Amygdala (tissue), 56 donors: Measurements from ENCODE around the gene ACADSB.

Source experiments
- DNase-seq, 56 donors: peaks; one replicate each; lab custom pipeline; 2025; lab: John Stamatoyannopoulos, UW

The ACADSB gene

DNA sequence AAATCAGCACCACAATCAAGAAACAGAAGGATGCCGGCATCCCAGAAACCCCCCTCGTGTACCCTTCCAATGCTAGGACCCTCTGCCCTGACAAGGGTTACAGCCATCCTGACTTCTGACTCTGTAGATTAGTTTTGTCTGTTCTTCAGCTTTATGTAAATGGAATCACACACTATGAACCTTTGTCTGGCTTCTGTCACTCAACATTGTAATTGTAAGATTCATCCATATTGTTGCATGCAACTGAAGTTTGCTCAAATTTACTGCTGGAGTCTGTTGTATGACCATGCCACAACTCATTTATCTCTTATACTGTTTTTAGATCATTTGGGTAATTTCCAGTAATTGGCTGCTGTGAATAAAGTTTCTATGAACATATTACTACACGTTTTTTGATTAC, 8.7 kb upstream of the ACADSB start:
- no peak for DNase-seq

DNA sequence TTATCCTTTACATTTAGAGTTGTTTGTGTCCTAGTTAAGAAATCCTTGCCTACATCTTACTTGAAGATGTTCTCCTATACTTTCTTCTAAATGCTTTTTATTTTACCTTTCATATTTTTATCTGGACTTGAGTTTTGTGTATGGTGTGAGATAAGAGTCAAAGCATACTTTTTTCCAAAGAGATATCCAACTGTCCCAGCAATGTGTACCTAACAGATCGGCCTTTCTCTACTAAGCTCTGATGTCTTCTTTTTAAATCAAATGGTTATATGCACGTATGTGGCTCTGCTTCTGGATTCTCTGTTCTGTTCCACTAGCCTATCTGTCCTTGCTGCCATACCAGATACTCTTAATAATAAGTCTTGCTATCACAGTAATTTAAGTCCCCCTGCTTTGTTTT, 7.4 kb upstream of the ACADSB start:
- no peak for DNase-seq

DNA sequence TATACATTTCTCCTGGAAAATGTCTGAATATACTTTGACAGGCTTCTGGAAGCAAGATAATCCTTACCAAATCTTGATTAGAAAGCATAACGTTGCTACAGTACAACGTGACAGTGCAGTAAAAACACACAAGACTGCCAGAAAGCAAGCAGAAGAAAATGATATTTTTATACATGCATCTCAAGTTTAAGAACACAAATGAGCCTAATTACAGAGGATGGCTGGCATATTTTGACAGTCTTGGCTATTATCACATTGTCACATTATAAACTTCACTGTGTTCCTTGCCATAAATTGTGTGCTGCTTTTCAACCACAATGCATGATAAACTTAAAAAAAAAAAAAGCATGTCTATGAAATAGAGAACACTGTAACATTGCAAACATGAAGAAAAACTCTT, 4.5 kb upstream of the ACADSB start:
- DNase-seq = no peak

DNA sequence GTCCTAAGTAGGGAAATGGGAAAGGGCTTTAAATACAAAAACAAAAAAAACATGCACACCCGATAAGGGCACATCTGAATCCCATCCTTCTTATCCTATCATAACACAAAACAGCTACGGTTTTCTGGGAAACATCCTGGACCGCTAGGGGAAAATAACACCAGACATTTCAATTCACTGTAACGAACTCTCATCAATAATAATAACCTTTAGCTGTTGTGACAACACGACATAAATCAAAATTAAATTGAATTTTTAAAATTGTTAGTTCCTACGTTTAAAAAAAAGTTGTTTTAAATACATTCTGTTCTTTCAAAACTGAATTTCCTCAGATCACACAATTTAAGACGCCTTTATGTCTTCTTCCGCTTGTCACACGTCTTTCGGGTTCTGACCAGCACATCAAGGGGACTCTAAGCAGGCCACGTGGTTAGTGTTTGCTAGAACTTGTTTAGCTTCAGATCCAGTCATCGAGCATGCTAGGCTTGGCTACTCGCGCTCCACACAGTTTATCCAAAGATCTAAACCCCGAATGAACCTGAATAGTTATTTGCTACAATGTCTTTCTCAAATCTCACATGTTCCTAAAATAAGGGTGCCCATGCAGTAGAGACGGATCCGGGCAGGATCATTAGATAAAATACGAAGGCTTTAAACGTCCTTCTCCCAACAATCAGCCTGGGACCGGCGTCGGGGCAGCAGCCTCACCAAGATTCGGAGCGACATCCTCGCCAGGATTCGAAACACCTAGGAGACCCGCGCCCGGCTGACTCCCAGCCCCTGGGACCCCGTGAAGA, 1.1 kb upstream of the ACADSB start:
- DNase-seq = peak in 25 of 56 donors; percentile 4 to 54 (median 29)

DNA sequence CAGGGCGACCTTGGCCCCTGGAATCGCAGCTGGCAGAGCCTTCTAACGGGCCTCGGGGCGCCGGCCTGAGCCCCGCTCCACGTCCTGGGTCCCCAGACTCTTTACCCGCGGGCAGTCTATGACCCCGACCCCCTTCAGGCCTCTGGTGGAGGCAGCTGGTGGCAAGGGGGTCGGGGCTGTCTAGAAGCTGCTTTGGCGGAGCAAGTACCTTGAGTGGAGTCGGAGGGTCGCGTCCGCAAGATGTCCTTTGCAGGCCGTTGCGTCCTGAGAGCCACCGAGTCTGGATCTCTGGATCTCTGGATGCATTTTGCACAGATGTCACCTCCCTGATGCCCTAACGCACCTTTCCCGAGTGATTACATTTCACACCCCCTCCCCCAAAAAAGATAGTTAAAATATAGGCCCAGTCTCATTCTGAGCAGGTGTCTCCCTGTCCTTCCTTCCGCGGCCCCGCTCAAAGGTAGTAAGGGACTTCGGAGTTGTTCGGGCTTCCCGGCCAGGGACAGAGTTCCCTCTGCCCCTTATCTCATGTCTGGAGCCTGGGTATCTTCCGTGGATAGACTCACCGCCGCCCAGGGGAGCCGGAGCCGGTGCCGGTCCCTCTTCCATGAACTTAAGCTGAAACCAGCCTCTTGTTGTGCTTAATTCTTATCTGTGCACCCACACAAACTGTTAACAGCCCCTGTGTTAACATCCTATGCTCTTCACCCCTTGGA, 457 bp downstream of the ACADSB start:
- peak in 14 of 56 donors; percentile 5 to 62 (median 46) for DNase-seq

DNA sequence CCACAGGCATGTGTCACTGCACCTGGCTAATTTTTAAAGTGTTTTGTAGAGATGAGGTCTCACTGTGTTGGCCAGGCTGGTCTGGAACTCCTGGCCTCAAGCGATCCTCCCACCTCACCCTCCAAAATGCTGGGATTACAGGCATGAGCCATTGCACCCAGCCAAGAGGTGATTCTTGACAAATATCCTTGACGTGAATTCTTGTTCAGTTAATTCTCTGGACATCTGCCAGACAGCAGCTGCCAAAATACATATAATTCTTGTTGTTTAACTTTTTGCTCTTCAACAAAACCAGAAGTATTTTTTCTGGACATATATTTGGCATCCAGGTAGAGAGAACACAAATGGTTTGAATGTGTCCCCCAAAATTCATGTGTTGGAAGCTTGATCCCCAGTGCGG, 3.2 kb downstream of the ACADSB start:
- DNase-seq = no peak

DNA sequence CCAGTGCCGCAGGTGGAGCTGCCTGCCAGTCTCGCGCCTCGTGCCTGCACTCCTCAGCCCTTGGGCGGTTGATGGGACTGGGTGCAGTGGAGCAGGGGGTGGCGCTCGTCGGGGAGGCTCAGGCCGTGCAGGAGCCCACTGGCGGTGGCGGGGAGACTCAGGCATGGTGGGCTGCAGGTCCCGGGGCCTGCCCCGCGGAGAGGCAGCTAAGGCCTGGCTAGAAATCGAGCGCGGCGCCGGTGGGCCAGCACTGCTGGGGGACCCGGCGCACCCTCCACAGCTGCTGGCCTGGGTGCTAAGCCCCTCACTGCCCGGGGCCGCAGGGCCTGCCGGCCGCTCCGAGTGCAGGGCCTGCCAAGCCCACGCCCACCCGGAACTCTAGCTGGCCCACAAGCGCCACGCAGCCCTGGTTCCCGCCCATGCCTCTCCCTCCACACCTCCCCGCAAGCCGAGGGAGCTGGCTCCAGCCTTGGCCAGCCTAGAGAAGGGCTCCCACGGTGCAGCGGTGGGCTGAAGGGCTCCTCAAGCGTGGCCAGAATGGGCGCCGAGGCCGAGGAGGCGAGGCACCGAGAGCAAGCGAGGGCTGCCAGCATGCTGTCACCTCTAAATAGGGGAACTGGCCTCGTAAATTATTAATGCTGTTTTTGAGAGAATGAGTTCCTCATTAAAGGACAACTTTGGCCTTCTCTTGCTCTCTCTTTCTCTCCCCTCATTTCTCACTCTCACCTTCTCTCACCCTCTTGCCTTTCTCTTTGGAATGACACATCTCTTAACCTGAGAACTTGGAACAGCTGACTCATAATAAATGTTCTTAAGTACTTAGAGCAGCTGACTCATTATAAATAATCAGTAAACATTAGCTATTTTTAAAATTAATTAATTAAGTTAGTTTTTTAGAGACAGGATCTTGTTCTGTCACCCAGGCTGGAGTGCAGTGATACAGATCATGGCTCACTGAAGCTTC, 4.9 kb downstream of the ACADSB start:
- no peak for DNase-seq

DNA sequence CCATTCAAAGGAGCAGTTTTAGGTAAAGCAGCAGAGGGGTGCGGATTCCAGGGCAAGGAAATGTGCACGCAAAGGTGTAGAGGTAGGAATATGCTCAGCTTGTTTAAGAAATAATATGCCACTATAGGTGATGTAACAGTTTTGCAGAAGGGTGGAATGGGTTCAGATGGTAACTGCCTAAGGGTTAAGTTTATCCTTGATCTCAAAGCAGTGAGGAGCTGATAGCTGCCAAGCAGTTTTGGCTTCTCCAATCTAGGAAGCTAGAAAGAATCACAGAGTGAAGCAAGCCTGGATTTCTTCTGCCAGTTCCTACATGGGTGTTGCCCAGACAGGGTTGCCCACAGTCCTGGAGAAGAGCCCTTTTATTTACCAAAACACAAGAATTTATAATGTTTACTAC, 6.0 kb downstream of the ACADSB start:
- DNase-seq = no peak

DNA sequence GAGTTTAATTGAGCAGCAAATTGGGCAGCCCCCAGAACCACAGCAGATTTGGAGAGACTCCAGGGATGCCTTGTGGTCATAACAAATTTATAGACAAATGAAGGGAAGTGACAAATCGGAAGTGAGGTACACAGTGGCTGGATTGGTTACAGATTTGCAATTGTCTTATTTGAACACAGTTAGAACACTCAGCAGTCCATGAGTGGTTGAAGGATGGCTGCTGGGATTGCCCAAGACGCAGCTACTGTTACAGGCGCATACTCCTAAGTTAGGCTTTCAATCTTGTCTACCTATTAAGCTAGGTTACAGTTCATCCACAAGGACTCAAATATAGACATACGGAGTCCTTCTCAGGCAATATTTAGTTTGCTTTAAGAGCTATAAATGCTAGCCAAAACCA, 7.4 kb downstream of the ACADSB start:
- no peak for DNase-seq

DNA sequence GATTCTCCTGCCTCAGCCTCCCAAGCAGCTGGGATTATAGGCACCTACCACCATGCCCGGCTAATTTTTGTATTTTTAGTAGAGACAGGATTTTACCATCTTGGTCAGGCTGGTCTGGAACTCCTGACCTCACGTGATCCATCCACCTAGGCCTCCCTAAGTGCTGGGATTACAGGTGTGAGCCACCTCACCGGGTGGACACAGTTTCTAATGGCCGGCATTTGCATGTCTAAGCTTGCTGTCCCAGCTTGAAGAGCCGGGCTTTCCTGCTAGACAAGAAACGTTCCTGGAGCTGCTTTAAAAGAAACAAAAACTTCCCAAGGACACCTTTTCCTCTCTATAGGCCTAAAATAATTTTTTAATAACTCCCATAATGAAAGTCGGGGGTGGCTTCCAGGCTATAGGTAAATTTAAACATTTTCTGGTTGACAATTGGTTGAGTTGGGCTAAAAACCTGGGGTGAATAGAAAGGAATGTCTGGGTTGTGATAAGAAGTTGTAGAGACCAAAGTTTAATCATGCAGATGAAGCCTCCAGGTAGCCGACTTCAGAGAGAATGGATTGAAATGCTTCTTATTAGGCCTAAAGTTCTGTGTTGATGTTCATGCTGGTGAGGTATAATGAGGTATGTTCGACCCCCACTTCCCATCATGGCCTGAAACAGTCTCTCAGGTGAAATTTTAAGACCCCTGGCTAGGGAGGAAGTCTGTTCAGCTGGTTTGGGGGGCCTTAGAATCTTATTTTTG, 8.8 kb downstream of the ACADSB start:
- no peak for DNase-seq

DNA sequence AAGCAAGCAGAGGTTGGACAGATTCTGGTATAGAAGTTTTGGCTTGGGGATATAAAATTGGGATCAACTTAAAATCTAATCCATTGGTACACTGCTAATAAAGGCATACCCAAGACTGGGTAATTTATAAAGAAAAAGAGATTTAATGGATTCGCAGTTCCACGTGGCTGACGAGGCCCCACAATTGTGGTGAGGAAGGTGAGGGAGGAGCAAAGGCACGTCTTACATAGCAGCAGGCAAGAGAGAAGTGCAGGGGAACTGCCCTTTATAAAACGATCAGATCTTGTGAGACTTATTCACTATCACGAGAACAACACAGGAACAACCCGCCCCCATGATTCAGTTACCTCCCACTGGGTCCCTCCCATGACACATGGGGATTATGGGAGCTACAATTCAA, 9.7 kb downstream of the ACADSB start:
- no peak for DNase-seq

DNA sequence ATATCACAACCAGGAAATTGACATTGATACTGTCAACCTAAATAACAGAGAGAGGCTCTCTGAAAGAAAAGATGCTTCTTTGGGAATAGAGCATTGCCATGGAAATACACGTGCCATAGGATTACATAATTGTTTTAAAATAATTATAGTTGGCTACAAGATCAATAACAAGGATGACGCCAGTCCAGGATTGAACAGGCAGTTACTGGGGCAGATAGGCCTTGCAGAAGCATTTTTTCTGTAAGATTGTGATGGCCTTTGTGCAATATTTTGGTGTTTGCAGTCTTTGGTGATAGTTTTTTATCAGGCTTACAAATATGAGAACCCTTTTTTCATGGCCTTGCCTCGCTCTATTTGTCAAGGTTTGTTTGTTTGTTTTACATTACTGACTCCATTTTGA, 10.5 kb downstream of the ACADSB start:
- DNase-seq = no peak

DNA sequence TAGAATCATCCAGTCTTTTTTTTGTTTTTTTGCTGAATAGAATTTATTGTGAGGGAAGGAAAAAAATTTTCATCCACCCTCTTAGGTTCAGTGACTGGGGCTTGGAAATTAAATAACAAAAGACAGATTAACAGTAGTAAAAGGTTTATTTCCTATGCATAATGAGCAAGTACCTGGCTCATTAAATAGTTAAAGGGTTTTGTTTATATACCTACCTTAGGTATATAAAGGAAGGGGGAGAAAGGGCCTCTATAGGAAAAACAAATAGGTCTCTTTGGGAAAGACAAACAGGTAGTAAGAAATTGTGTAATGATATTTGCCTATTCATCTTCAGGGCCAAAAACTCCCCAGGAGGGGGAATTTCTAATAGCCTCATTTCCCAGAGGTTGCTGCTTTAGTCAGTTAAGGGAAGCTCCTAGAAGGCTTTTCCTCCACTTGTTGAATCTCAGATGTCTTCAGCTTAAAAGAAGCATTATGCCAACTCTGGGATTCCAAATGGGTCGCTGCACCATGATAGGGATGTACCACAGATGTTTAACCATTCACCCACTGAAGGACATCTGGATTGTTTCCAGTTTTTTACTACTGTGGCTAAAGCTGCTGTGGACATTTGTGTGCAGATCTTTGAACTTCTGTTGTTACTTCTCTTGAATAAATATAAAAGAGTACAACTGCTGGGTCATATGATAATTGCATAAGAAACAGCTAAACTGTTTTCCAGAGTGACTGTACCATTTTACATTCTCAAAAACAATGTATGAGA, 11.3 kb downstream of the ACADSB start:
- no peak for DNase-seq

DNA sequence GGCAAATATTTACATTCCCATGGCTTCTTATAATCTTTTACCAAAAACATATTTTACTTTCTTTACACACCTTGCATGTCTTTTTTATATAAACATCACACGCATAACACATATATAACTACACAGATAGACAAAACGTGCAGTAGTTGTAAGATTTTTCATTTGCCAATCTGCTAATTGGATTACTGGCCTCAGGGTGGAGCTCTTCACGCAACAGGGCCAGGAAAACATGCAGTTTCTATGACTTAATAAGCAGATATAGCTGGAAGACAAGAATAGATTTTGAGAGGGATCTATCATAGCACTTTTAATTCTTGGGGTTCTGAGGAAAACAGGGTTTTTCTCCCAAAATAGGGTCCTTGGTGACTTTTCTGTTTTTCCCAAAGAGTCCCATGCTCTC, 12.7 kb downstream of the ACADSB start:
- no peak for DNase-seq

DNA sequence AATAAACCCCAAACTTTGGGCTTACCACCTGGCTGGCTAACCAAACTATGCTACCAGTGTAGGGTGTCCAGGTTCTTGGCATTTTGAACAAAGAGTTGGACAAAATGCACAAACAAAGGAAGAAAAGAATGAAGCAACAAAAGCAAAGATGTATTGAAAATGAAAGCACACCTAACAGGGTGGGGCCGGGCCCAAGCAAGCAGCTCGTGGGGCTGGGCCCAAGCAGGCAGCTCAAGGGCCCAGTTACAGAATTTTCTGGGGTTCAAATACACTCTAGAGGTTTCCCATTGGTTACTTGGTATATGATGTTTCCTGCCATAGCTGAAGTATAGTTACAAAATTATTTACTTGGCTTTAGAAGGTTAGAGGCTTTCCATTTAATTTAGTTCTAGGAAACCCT, 15.7 kb downstream of the ACADSB start:
- no peak for DNase-seq

DNA sequence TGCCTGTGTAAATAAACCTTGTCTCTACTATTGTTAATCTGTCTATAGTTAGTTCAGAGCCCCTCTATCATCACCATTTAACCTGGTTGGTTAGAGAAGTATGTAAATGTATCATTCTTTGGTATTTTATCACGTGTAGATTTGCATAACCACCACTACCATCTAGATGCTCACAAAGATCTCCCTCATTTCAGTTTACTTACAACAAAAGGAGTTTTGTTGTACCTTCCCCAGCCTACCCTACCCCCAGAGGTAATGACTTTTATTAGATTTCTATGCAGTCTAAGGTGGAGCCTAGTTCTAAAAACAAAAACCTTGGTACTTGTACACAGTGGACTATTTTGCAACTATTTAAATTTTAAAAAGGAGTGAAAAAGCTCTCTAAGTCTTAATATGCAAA, 17.5 kb downstream of the ACADSB start:
- no peak for DNase-seq

DNA sequence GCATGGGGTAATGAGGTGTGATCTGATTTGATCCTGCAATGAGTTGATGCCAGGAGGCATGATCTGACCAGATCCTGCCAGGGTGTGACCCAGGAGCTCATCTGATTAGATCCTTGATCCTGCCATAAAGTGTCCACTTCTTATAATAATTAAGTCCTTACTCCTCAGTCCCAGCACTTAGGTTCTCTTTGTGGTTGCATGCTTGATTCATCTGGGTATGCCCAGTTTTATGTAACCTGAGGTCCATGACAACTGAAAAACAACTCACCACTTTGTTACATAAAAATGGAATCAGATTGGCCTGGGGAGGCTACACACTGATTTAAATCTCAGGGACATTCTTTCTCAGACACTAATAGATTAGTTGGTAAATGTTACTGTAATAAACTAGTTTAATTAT, 19.1 kb downstream of the ACADSB start:
- no peak for DNase-seq

DNA sequence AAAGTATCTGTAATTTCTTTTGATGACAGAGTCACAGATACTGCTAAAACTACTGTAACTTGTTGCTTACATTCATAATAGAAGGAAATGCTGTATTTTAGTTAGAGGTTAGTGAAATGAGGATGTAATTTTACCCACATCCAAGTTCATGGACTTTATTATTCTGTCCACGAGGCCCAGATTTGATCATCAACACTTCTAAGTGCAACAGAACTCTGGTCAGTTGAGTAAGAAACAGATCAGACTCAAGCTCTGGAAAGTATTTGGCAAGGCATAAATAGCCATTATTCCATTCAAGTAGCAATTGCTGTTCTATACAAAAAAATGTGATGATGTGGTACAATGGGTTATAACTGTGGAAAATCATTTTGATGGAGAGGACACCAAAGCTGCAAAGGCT, 22.3 kb downstream of the ACADSB start:
- DNase-seq = no peak

DNA sequence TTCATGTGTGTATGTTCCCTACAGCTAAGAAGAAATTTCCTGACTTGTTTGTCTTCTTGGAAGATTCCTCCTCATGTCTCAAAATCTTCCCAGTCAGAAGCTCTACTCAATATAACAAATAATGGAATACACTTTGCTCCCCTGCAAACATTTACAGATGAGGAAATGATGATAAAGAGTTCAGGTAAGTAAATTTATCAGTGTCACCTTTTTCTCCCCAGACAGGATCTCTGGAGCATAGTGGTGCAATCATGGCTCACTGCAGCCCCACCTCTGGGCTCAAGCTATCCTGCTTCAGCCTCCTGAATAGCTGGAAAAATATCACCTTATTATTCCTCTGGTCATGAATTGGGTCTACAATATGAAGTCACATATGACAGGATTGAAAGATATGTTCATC, 25.5 kb downstream of the ACADSB start:
- DNase-seq = no peak
